GM19240 (cell line): Measurements from ENCODE around the gene BFSP2.
"Not testable (repeated sequence)": the region's sequence is repeated elsewhere in the genome, so short reads cannot be mapped to it uniquely, and the experiment has no call there.

ENCODE experiments used
- DNase-seq: peaks from one replicate; pipeline ENCODE4 v3.0.0; 2011; ENCODE audit warnings: low spot score; ENCODE audit not compliant: insufficient read length

The BFSP2 gene

DNA sequence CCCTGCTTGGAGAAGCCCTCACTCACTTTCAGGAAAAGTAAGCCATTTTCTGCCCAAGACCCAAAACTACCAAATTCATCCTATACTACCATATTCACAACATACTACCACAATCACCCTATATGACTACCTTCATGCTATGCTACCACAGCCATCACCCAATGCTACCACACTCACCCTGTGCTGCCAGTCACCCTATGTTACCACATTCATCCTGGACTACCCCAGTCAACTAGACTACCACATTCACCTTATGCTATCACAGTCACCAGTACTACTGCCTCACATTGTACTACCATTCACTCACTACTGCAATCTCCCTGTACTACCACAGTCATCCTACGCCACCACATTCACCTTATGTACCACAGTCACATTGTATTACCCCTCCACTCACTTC is 115.3 kb downstream of the BFSP2 start:
- DNase-seq = no peak

DNA sequence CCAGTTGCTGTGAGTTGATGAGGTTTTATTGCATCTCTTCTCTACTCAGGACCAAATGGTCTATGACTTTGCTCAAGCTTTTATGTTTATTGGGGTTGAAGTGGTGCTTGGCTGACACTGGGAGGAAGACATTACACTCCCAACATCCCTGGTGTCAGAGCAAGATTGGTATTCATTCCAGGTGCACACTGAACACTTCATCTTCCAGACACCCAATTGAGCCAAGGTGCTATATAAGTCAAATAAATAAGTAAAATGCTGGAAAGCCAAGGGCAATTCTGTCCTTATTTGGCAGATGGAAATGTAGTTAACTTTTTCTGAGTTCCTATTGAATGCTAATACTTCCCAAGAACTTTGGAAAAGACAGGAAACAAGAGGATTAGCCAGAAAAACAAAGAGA is 120.4 kb downstream of the BFSP2 start:
- no peak for DNase-seq

DNA sequence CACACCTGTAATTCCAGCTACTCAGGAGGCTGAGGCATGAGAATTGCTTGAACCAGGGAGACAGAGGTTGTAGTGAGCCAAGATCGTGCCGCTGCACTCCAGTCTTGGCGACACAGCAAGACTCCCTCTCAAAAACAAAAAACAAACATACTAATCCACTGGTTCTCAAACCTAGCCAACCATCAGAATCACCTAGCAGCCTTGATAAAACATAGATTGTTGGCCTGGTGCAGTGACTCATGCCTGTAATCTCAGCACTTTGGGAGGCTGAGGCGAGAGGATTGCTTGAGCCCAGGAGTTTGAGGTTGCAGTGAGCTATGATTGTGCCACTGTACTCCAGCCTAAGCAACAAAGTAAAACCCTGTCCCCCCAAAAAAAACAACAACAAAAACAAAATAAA is 121.1 kb downstream of the BFSP2 start:
- DNase-seq = not testable (repeated sequence)

GRCh38 chr3:133521946-133522345 is 122.1 kb downstream of the BFSP2 start:
- no peak for DNase-seq

DNA sequence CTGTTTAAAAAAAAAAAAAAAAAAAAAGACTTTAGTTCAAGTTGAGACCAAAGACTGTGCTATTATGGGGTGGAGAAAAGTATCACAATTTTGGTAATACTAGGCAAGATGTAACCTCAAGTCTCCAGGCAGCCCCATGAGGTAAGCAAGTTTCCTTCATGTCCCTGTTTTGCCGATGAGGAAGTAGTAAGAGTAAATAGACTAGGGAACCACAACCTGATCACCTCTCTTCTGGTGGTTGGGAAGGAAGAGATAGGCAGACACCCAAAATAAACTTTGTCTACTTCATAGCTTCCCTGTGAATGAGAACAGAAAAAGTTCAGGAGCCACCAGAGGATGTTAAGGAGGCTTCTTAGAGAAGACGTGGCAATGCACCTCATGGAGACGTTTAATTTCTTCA is 123.9 kb downstream of the BFSP2 start:
- DNase-seq = not testable (repeated sequence)
